ENCODE results near the gene ZNF879.

The ZNF879 gene

DNA sequence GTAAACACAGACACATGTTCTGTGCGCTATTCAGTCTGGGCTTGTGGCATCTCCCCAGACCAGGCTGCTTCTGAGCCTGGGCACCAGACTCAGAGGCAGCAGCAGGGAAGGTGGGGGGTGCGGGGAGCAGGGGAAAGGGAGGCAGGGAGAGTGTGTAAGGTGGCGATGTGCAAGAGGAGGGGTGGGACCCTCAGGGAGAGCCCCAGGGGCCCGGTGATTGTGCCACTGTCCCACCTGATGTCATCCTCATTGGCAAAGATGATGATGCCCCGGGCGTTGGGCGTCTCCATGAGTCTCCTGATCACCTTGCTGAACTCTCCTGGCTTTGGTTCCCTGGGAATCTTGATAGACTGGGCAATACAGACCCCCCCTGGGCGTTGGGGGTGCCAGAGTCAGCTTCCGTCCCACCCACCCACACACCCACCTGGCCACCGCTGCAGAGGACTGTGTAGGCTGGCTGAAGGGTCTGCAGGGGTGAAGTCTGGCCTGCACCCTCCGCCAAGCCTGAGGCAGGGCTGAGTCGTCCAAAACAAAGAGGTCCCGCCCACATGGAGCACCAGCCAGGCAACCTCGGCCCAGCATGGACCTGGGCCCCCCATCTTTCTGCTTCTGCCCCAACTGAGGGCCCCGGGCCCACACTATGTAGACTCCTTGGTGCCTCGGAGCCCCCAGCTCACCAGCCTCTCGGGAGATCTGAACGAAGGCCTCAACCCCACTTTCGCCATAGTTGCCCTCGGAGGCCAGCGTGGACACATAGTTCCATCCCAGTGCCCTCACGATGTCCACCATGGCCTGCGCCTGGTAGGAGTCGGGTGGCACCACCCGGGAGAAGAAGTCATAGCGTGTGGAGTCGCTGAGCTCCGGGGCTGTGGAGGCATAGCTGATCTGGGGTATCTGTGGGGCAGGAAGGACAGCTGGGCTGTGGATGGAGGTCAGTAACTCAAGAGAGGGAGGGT lies 32.1 kb upstream of the ZNF879 start:
- Histone ChIP-seq H3K27ac (ENCODE audit: extremely low read depth, low read depth, low read length) (no peak overlapping the region), H3K36me3 (ENCODE audit: control insufficient read depth in 2 of 2, insufficient read depth in 1 of 2, low read length in 2 of 2) (no peaks in the 10 kb centered on the region), H3K4me1 (ENCODE audit: control insufficient read depth, insufficient read depth, low read length) (no peaks in the 10 kb centered on the region), H3K4me3 (ENCODE audit: low read depth, low read length) (no peak overlapping the region), H3K9me3 (ENCODE audit: control insufficient read depth, insufficient read depth, low read depth, low read length) (no peaks in the 10 kb centered on the region)
- ChIA-PET POLR2A (no interaction called here), CTCF (no interaction called here)
- no peak for TF ChIP-seq ZIC2 (tag by site-specific recombination; IDR thresholded peaks at IDR 0.05)
- no peak for TF ChIP-seq ZNF274 (IDR thresholded peaks at IDR 0.05; ENCODE audit: low read length)
- no peak for TF ChIP-seq ZNF274 (tag by site-specific recombination; IDR thresholded peaks at IDR 0.05; ENCODE audit: borderline replicate concordance)
- no peak for TF ChIP-seq PRDM1 (tag by site-specific recombination; IDR thresholded peaks at IDR 0.05)
- TF ChIP-seq ZFP41 (tag by site-specific recombination; IDR thresholded peaks at IDR 0.05; ENCODE audit: borderline replicate concordance) = no peak
- TF ChIP-seq ZNF596 (tag by site-specific recombination; IDR thresholded peaks at IDR 0.05) = no peak
- TF ChIP-seq ZNF394 (tag by site-specific recombination; IDR thresholded peaks at IDR 0.05; ENCODE audit: borderline replicate concordance) = no peak

DNA sequence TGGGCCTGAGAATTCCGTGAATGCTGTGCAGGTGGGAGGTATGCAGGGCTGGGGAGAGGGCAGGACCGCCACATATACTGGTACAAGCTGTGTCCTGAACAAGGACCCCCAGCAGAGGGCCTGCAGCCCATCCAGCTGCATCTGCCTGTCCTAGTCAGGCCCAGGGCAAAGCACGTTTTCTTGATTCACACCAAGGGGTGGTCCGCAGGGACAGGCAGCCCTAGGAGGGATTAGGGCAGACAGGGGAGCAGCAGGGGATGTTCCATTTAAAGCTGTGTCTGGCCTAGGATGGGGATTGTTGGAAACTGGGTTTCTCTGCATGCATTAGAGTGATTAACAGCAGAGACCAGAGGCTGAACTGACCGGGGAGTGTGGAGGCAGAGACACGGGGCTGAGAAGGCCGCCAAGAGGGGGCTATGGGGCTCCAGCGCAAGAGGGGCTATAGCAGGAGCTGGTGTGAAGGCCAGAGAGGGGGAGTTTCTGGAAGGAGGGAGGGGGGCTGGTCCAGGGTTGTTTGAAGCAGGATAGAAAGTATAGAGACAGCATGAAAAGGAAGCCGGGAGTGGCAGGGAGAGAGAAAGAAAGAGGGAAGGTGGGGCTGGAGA lies 31.2 kb upstream of the ZNF879 start:
- no peaks in the 10 kb centered on the region for H3K36me3 ChIP-seq (ENCODE audit: control insufficient read depth in 2 of 2, insufficient read depth in 1 of 2, low read length in 2 of 2)
- no peak overlapping the region for H3K27ac ChIP-seq (ENCODE audit: extremely low read depth, low read depth, low read length)
- no peak overlapping the region for H3K4me3 ChIP-seq (ENCODE audit: low read depth, low read length)
- H3K9me3 ChIP-seq (ENCODE audit: control insufficient read depth, insufficient read depth, low read depth, low read length) = no peaks in the 10 kb centered on the region
- ChIA-PET POLR2A (no interaction called here), CTCF (no interaction called here)
- no peaks in the 10 kb centered on the region for H3K4me1 ChIP-seq (ENCODE audit: control insufficient read depth, insufficient read depth, low read length)
- TF ChIP-seq SCRT1 (tag by site-specific recombination; IDR thresholded peaks at IDR 0.05; ENCODE audit: borderline replicate concordance) = no peak
- no peak for TF ChIP-seq PRDM2 (tag by site-specific recombination; IDR thresholded peaks at IDR 0.05; ENCODE audit: borderline replicate concordance)
- TF ChIP-seq BCL11A (tag by site-specific recombination; IDR thresholded peaks at IDR 0.05; ENCODE audit: low read depth) = no peak
- no peak for TF ChIP-seq ZNF114 (tag by site-specific recombination; IDR thresholded peaks at IDR 0.05)
- no peak for TF ChIP-seq ZNF558 (tag by site-specific recombination; IDR thresholded peaks at IDR 0.05)
- TF ChIP-seq ZNF175 (tag by site-specific recombination; IDR thresholded peaks at IDR 0.05) = no peak
- no peak for TF ChIP-seq ZNF214 (tag by site-specific recombination; IDR thresholded peaks at IDR 0.05; ENCODE audit: borderline replicate concordance)
- TF ChIP-seq ZNF112 (tag by site-specific recombination; IDR thresholded peaks at IDR 0.05) = no peak
- TF ChIP-seq ZNF560 (tag by site-specific recombination; IDR thresholded peaks at IDR 0.05; ENCODE audit: borderline replicate concordance) = no peak
- TF ChIP-seq TRIM28 (IDR thresholded peaks at IDR 0.05; ENCODE audit: borderline replicate concordance, low read length) = no peak
- TF ChIP-seq ZNF202 (tag by site-specific recombination; IDR thresholded peaks at IDR 0.05; ENCODE audit: borderline replicate concordance) = no peak

All from HEK293 (cell line).